Heart left ventricle (tissue), 13 donors: ENCODE data around the gene MESP1.

Experiments
- POLR2A ChIP-seq, 2 donors: fragments of 450-650 bp; IDR thresholded peaks; one replicate each; pipeline ENCODE4 v1.6.1; 2017; ENCODE audit warnings: antibody characterized with exemption in 2 of 2, mild to moderate bottlenecking in 2 of 2, moderate library complexity in 2 of 2
- TF ChIP-seq, protein P1 (sequence below), 12 donors: fragments of 200-600 bp; sonication (generic) in 4 of 12; IDR thresholded peaks; one replicate each; pipeline versions ENCODE4 v1.5.0 to v1.8.0; 2018 to 2022; ENCODE audit warnings: antibody characterized with exemption in 12 of 12, mild to moderate bottlenecking in 5 of 12
- donor health status: ischemic (EF 13 %, LVEDD 7.1; RV severe dilation, severe dysfunction).
- donor health status: DM: no; HTN: yes; CAD: no.
- donor health status: DM: no; HTN: no; CAD: no.
- donor health status: ischemic (EF 25% LVEDD 6.9; RV normal size, moderate dysfunction).
- donor health status: ischemic (EF 25% LVEDD 5.7; RV mildly dilated, moderate dysfunction).
- donor health status: ischemic (EF 35%, LVEDD 5.7; RV mildly dilated, moderate dysfunction).
- donor health status: nonischemic (EF 11% LVEDD 7.7; RV severe dilation, severe dysfunction).
- donor health status: DM: yes; HTN: yes; CAD: no.
- donor health status: PGD.
- donor health status: ischemic (EF 29% LVEDD 5.4; RV normal size, mild dysfunction).
- donor health status: nonischemic (EF 23%, LVEDD 6.1; RV moderate dilation, normal function).

DNA sequence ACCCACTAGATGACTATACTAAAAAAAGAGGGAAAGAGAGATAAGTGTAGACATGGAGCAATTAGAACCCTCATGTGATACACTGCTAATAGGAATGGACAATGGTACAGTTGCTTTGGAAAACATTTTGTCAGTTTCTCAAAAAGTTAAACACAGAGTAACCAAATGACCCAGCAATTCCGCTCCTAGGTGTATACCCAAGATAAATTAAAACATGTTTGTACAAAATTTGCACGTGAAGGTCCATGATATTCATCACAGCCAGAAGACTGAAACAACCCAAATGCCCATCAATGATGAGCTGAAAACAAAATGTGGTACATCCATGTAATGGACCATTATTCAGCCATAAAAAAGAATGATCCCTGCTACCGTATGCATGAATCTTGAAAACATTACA lies 36.9 kb upstream of the MESP1 start:
- TF ChIP-seq POLR2A (IDR thresholded peaks at IDR 0.05) = no peak
- TF ChIP-seq, protein P1, sequence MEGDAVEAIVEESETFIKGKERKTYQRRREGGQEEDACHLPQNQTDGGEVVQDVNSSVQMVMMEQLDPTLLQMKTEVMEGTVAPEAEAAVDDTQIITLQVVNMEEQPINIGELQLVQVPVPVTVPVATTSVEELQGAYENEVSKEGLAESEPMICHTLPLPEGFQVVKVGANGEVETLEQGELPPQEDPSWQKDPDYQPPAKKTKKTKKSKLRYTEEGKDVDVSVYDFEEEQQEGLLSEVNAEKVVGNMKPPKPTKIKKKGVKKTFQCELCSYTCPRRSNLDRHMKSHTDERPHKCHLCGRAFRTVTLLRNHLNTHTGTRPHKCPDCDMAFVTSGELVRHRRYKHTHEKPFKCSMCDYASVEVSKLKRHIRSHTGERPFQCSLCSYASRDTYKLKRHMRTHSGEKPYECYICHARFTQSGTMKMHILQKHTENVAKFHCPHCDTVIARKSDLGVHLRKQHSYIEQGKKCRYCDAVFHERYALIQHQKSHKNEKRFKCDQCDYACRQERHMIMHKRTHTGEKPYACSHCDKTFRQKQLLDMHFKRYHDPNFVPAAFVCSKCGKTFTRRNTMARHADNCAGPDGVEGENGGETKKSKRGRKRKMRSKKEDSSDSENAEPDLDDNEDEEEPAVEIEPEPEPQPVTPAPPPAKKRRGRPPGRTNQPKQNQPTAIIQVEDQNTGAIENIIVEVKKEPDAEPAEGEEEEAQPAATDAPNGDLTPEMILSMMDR (IDR thresholded peaks at IDR 0.05) = no peak
